HepG2 (cell line): Measurements from ENCODE around the gene NOTUM. TPM values are rescaled to one million over a fixed set of nuclear protein-coding genes. Genes with fewer than 3 reads are reported as not detected.

ENCODE experiments used
- CHD4 ChIP-seq: fragments of 200-600 bp; sonication (generic); IDR thresholded peaks from 2 replicates; pipeline ENCODE4 v1.7.0; 2017; ENCODE audit warnings: mild to moderate bottlenecking, low read length, borderline replicate concordance
- MTF2 ChIP-seq: sonication (generic); formaldehyde crosslinking; IDR thresholded peaks from 2 replicates; pipeline ENCODE4 v1.5.0; 2020; ENCODE audit warnings: missing genetic modification reagents, borderline replicate concordance
- NFKB2 ChIP-seq: sonication (generic); formaldehyde crosslinking; IDR thresholded peaks from 2 replicates; pipeline ENCODE4 v1.4.0; 2020; ENCODE audit warnings: missing genetic modification reagents, borderline replicate concordance
- SKI ChIP-seq: fragments of 450-650 bp; IDR thresholded peaks from one replicate; pipeline ENCODE4 v1.6.1; 2018; ENCODE audit warnings: mild to moderate bottlenecking; ENCODE audit not compliant: partially characterized antibody
- ZBTB40 ChIP-seq, 2 experiments: fragments of 450-650 bp in 1 of 2; sonication (generic) in 1 of 2; formaldehyde crosslinking in 1 of 2; IDR thresholded peaks; 2 replicates each; pipeline versions ENCODE4 v1.6.1 to v1.8.0; 2016 to 2022; ENCODE audit warnings: antibody characterized with exemption in 1 of 2, mild to moderate bottlenecking in 1 of 2, missing genetic modification reagents in 1 of 2
- ZNF605 ChIP-seq: sonication (generic); formaldehyde crosslinking; IDR thresholded peaks from 2 replicates; pipeline ENCODE4 v1.8.0; 2022; ENCODE audit warnings: mild to moderate bottlenecking, missing genetic modification reagents
- ZNF687 ChIP-seq: sonication (generic); formaldehyde crosslinking; IDR thresholded peaks from 2 replicates; pipeline ENCODE4 v1.5.1; 2020; ENCODE audit warnings: mild to moderate bottlenecking, missing genetic modification reagents, moderate library complexity
- polyA plus RNA-seq, 8 experiments: library from polyadenylated mRNA; depleted of rRNA in 3 of 8; stranded (reverse) in 7 of 8; unstranded in 1 of 8; fragments of >200 nt; fragmentation: Illumina TruSeq in 4 of 8; extraction: Trizol in 4 of 8; gene quantifications; 2 replicates each; pipeline versions ENCODE4 v1.2.1 to v1.2.3, GENCODE V29; 2011 to 2016; ENCODE audit warnings: low read depth in 4 of 8, missing spikeins in 1 of 8, mixed read lengths in 1 of 8; ENCODE audit not compliant: insufficient read depth in 1 of 8
- total RNA-seq, 5 experiments: library from RNA; depleted of rRNA; stranded (reverse); fragments of >200 nt; fragmentation: Illumina TruSeq; extraction: Trizol; gene quantifications; 2 replicates each; pipeline ENCODE4 v1.2.3, GENCODE V29; 2016; ENCODE audit warnings: low read depth in 1 of 5
- TF ChIP-seq, protein P1 (sequence below): sonication (generic); formaldehyde crosslinking; IDR thresholded peaks from 2 replicates; pipeline ENCODE4 v1.4.0; 2020; ENCODE audit warnings: missing genetic modification reagents; ENCODE audit errors: not compliant biosample characterization
- TF ChIP-seq, protein P2 (sequence below): sonication (generic); formaldehyde crosslinking; IDR thresholded peaks from 2 replicates; pipeline ENCODE4 v1.5.0; 2020; ENCODE audit warnings: mild to moderate bottlenecking, missing genetic modification reagents

The NOTUM gene
- total and polyA plus RNA-seq, 2 of the 13 experiments (the other 11 are each of a cell fraction or from before 2014, with no cell fraction given): 150 to 160 TPM

DNA sequence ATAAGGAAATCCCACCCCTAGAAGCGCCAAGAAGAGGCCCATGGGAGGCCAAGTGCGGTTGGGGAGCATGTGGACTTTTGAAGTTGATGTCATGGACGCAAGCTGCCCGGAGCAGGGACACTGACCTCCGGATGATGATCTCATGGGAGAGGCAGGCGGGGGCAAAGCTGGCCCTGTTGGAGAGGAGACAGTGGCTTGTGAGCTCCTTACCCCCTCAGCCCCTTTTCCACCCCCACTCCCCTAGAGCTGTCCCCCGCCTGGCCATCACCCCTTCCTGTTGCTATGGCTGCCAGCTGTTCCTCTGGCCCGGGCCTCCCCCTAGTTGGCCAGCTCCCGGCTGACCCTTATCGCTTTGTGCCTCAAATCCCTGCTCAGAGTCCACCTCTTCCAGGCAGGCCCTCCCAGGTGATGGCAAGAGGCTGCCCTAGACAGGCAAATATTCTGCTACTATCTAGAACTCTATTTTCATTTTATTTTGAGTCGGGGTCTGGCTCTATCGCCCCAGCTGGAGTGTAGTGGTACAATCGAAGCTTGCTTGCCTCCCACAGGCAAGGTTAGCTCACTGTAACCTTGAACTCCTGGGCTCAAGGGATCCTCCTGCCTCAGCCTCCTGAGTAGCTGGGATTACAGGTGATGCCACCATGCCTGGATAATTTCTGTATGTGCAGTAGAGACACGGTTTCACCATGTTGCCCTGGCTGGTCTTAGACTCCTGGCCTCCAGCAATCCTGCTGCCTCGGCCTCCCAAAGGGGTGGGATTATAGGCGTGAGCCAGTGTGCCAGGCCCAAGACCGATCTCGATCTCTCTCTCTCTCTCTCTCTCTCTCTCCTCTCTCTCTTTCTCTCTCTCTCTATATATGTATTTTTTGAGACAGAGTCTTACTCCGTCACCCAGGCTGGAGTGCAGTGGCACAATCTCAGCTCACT is 6.6 kb downstream of the NOTUM start (continued):
- TF ChIP-seq ZBTB40 (IDR thresholded peaks at IDR 0.05) (no peak), ZBTB40 (CRISPR knock-in tag; IDR thresholded peaks at IDR 0.05) (no peak), CHD4 (no peak), MTF2 (CRISPR knock-in tag) (no peak), ZNF605 (CRISPR knock-in tag) (no peak), ZNF687 (CRISPR knock-in tag) (peak; percentile 58), SKI (no peak), NFKB2 (CRISPR knock-in tag) (peak; percentile 25; the same call in 1 of the 2 replicates)
- TF ChIP-seq, protein P1, sequence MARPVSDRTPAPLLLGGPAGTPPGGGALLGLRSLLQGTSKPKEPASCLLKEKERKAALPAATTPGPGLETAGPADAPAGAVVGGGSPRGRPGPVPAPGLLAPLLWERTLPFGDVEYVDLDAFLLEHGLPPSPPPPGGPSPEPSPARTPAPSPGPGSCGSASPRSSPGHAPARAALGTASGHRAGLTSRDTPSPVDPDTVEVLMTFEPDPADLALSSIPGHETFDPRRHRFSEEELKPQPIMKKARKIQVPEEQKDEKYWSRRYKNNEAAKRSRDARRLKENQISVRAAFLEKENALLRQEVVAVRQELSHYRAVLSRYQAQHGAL (CRISPR knock-in tag): no peak
- TF ChIP-seq, protein P2, sequence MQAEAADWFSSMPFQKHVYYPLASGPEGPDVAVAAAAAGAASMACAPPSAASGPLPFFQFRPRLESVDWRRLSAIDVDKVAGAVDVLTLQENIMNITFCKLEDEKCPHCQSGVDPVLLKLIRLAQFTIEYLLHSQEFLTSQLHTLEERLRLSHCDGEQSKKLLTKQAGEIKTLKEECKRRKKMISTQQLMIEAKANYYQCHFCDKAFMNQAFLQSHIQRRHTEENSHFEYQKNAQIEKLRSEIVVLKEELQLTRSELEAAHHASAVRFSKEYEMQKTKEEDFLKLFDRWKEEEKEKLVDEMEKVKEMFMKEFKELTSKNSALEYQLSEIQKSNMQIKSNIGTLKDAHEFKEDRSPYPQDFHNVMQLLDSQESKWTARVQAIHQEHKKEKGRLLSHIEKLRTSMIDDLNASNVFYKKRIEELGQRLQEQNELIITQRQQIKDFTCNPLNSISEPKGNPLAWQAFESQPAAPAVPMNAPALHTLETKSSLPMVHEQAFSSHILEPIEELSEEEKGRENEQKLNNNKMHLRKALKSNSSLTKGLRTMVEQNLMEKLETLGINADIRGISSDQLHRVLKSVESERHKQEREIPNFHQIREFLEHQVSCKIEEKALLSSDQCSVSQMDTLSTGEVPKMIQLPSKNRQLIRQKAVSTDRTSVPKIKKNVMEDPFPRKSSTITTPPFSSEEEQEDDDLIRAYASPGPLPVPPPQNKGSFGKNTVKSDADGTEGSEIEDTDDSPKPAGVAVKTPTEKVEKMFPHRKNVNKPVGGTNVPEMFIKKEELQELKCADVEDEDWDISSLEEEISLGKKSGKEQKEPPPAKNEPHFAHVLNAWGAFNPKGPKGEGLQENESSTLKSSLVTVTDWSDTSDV (CRISPR knock-in tag): no peak
